Stromal cell of bone marrow (primary cell): ENCODE measurements around the gene CTTNBP2.

Source experiments
- DNase-seq: peaks from one replicate; pipeline ENCODE4 v3.0.0-alpha.2; 2012; ENCODE audit warnings: low read depth

CTTNBP2 gene

DNA sequence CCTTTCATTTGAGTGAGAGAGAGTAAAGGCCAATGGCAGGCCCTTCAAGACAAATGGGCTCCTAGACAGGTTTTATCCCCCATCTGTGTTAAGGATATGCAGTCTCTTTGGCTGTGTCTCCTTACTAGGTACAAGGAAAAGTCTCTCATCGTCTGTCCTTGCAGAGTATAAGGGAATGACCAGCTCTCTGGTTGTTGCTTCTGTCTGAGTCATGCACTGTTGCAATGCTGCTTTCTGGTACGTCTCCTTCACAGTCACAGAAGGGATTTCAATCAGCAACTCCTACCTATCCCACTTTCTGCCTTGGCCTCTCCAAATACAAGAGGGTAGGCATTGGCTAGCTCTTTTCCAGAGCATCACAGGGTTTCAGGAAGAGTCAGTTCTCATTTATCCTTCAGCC, 48.1 kb downstream of the CTTNBP2 start:
- peak; percentile 31 for DNase-seq

DNA sequence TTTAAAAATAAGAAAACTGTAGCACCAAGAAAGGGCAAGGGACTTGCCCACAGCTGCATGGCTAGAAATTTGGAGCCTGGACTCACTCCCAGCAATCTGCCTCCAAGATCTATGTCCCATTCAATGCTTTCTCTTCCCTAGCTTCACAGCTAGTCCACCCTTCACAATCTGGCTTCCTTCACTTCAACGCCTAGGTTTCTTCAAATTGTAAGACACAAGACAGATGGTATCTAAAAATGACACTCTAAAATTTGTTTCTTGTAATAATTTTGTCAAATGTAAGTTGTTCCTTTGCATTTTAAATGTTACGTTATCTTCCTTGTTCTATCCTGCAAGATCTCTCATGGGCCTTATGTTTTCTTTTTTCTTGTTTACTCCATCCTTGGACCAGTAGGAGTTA, 48.6 kb downstream of the CTTNBP2 start:
- DNase-seq: no peak

DNA sequence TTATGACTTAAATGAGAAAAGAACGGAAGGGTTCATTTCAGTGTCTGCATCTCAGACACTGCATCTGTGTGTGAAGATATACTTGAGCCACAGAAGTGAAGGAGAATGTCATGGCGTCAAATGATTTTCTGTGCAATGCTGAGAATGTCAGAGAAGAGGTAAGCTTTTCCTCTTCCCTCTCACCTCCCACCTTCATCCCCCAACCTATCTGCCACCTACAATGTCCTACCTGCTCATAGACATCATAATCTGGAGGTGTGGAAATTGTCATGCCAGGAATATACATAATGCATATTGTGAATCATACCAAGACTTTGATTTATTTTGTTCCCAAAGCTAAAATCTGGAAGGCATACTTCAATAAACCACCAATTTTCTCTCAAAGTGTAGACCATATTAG, 53.7 kb downstream of the CTTNBP2 start:
- no peak for DNase-seq

DNA sequence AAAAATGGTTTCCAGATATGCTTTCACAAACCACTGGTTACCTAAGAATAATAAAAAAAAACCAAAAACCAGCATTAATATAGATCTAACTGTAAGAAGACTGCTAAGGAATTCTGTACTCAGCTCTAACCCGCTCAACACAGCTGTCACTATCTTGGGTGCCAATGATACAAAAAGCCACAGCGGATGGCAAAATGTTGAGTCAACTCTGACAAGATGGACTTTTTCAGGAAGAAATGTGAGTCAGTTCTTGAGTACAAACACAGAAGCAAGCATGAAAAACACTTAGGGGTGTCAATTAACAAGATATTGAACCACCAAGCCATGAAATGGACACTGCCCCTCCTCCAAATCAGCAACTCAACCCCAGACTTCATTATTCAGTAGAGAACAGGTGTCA, 55.0 kb downstream of the CTTNBP2 start:
- no peak for DNase-seq

DNA sequence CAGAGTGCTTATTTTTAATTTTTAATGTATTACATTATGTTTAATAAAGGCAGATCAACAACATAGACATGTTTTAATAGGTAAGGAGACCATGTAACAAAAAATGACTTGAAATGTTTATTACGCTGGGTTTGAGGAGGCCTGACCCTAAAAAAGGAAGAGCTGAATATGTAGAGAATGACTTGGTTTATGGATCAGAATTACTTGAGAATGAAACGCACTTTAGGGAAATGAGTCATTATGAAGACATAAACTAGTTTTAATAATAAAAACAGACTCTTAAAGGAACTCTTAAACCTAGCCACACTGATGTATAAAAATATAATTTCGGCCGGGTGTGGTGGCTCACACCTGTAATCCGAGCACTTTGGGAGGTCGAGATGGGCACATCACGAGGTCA, 56.5 kb downstream of the CTTNBP2 start:
- no peak for DNase-seq

DNA sequence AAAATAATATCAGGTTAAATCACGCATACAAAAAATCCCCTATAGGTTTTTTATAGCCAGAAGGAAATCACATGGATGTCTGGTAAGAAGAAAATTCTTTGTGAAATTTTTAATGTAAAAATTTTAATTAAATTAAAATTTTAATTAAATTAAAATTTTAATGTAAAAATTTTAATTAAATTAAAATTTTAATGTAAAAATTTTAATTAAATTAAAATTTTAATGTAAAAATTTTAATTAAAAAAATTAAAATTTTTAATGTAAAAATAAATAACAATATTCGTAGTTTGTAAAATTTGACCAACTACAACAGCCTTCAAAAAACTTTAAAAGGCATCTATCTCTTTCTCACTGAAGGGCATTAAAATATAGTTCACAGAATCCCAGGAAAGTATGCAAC, 61.5 kb downstream of the CTTNBP2 start:
- DNase-seq: no peak

DNA sequence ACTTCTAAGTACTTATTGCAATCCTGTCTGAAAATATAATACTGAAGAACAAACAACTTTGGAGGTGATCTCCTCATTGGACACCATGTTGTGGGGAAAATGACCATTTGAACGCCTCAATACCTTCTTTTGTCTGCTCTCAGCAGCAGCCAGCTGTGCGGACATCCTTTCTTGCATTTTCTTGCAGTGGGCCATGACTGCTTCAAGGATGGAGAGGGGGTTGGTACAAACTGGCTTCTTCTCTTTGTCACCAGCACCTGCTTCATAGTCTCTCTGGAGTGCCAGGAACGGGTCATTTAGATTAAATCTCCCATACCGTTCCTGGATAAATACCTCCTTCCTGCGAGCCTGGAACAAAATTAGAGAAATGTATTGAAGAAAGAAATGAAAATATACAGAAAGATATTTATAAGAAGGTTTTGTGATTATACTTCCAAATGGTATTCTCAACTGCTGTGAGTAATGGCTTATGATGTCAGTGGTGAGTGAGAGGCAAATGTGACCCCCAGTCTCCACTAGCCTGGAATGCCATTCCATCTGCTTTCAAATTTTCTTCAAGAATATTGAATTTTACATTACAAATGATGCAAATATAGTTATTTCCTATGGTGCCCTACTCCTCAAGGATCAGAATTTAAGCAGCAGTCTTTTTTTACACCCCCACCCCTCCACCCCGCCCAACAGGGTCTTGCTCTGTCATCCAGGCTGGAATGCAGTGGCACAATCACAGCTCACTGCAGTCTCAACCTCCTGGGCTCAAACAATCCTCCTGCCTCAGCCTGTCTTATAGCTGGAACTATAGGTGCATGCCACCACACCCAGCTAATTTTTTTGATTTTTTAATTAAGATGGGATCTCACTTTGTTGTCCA, 62.4 kb downstream of the CTTNBP2 start:
- peak; percentile 31 for DNase-seq

DNA sequence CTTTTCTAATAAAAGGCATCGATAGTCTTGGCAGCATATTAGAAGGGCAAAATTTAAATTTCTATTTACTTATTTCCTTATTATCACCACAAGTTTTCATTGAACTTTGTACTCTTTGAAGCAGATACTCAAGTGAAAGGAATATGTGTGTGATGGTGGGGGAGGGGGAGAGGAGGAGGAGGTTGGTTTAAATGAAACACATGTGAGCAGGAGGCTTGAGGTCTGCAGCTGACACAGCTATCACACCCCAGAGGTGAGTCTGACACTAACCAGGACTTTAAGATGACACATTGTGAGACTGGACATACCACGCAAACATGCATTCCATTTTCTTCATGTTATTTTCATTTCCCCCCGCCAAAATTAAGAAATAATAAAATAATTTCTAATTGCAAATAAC, 63.3 kb downstream of the CTTNBP2 start:
- DNase-seq: no peak

DNA sequence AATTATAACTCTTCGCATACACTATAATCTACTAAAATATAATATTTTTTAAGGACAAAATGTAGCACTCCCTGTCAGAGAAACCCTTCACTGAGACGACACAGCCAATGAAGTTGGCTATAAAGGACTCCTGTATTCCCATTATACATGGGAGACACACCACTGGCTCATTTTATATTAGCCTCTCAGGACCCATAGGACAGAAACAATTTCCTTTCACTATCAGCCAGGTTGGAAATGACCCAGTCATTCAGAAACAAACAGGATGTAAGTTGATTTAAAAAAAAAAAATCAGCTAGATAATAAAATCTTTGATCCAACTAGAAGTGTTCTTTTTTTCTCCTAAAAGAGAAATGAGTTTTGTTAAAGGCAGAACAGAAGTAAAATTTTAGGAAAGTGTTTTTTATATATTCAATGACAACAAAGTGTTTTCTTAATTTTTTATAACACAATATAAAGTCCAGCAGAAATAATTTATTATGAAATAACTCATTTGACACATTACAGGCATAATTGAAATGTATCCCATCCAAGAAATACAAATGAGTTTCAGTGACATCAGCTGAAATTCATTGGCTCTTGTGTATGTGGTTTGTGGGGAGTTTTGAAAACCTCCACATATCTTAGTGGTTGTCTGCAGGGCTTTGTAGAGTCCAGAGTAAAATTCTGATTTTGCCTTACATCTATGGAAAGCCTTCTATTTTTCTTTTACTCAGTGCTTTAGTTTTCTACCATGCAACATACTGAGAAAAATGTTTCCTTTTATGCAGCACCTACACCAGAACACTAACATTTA, 64.1 kb downstream of the CTTNBP2 start:
- DNase-seq: peak; percentile 44

DNA sequence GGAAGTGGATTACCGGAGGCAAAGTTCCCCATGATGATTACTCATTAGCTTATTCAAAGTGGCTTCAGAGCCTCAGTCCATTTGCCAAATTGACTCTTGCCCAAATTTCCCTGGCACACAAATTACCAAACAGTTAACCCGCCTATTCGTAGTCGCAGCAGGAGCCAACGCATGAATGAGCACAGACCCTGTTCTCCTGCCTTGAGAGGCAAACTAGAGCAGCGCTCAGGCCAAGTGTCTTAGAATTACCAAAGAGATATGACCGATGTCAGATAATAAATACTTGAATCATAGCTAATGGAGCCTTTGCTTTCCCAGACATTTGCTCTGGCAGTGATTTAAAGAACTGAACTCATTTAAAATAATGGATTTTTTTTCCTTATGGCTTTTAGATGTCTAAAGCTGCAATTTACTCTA, 64.9 kb downstream of the CTTNBP2 start:
- peak; percentile 69 for DNase-seq

DNA sequence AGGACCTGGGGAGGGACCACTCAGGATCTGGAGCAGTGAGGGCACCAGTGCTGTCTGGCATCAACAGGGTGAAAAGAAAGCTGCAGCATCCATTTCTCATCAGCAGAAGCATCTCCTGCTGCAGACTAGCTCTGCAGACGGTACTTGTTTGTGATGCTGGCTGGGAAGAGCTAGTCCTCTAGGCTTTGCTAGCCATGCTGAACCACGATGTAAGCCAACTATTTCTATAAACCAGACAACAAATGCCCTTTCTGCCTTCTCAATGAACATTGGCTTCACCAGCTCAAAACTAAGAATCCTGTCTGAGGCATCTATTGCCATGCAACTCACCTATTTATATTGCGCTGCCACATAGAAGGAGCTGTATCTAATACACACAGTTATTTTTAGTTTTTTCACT, 65.6 kb downstream of the CTTNBP2 start:
- DNase-seq: no peak

DNA sequence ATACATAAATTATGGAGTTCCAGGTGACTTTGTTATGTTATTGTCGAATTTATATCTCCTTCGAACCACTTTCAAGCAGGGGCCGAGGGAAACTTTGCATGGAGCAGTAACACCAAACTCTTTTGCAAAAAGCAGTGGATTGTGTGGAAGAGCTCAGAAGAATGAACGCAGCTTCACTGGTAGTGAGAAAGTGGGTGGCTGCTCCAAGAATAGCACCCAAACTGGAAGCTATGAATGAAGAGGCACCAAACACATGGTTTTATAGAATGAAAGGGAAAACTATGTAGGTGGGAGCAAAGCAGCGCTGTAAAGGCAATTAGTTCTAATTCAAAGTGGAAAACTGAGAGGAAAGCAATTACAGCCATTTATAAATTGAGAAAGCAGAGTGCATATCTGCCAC, 67.2 kb downstream of the CTTNBP2 start:
- no peak for DNase-seq

DNA sequence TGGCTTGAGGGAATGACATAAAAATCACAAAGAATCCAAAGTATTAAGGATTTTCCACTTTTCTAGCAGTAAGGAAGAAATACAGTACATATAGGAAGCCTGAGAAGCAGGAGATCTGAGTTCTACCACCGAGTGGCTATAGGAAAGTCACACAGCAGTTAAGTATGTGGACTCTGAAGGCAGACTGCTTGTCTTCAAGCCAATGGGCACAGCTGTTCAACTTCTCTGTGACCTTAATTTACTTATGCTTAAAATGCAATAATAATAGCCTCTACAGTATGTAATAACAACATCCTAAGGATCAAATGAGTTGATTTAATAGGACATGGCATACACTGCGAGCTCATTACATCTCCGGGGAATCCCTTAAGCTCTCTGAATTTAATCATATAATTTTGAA, 68.0 kb downstream of the CTTNBP2 start:
- DNase-seq: no peak

DNA sequence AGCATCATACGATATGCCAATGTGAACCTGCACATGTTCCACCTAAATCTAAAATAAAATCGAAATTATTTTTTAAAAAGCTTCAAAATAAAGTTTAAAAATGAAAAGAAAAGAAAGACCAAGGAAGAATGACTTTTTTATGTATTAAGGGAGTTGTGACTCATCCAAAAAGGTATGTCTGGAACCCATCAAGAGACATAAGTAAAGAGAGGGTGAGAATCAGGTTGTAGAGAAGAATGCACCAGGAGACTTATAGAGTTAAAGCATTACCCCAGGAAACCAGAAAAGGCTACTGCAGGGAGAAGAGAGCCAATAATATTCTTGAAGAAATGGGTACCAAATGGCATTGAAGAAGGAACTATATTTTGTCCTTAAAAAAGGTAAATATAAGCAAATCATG, 69.8 kb downstream of the CTTNBP2 start:
- no peak for DNase-seq

DNA sequence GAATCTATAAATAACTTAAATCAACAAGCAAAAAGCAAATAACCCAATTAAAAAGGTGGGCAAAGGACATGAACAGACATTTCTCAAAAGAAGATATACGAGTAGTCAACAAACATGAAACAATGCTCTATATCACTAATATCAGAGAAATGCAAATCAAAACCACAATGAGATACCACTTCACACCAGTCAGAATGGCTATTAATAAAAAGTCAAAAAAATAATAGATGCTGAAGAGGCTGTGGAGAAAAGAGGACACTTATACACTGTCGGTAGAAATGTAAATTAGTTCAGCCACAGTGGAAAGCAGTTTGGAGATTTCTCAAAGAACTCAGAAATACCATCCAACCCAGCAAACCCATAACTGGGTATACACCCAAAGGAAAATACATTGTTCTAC, 70.6 kb downstream of the CTTNBP2 start:
- no peak for DNase-seq

DNA sequence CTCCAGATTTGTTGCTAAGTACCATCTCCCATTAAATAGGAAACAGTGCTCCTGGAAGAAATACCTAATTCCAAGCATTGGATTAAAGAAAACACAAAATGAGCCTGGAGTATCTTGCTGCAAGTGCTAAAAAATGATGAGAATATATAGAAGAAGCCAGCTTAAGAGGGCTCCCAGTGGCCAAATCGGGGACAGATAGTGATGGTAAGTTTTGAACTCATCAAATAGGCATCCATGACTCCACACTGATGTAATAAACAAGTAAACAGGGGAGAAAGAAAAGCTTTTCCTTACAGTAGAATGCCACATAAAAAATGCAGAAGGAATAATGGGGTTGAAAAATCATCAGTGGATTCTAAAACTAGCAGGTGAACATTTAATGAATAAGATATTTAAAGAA, 72.4 kb downstream of the CTTNBP2 start:
- no peak for DNase-seq

DNA sequence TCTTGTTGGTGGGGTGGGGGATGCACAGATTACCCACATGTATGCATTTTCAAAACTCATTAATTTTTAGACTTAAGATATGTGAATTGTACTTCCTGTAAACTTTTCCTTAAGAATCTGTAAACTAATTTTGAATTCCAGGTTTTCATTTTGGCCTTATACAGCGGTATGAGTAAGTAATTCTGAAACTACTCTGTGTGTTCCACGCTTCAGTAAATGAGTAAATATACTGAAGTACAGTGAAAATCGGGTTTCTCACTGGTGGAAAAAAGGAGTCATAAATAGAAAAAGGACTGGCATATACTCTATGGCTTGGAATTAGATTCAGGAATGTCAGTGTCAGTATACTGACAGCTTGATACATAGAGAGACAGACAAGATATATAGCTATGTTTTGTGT, 72.8 kb downstream of the CTTNBP2 start:
- DNase-seq: no peak

DNA sequence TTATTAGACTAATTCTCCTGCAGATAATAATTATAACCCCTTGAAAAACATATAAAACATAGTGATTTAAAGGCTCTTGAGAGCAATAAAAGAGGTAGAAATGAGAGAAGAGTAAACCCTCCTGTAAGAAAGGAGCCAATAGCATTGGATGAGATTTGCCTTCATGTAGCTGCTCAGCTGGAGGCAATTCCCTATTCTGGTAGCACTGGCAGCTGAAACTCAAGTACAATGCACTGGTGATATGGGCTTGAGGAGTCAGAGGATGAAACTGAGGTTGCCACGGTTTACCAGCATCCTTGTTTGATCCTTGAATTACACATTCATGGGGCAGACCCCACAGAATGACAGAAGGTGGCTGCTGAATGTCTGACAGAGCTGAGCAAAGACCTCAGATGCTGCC, 76.4 kb downstream of the CTTNBP2 start:
- no peak for DNase-seq

DNA sequence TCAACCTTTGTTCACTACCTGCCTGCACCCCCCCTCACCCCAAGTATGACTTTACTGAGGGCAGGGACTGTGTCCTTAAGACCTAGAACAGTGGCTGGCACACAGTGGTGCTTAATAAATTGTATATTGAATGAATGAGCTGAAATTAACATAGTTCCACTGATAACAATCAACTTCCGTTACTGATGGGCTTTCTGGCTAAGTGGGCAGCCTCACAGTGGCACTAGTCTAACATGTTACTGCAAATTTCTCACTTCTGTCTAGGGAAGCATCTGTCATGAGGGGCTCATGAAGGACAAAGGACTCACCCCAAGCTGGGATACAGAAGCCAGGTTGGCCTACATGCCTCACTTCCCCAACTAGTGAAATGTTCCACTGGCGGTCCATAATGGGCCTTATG, 79.3 kb downstream of the CTTNBP2 start:
- DNase-seq: no peak

DNA sequence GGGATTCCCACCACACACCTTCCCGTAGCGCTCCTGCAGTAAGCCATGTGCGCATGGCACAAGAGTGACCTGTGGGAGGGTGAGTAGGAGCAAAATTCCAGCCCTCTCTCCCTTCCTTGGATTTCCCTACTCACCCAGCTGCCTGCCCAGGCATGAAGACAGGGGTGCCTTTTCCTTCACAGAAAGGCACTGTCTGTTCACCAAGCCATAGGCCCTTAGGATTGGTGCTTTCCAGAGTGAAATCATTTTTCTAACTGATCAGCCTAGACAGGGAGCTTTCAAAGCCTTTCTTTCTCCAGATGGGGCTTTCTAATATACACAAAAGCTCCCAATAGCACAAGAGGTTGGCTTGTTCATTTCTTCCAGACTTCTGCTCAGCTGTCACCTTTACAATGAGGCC, 79.7 kb downstream of the CTTNBP2 start:
- DNase-seq: no peak

DNA sequence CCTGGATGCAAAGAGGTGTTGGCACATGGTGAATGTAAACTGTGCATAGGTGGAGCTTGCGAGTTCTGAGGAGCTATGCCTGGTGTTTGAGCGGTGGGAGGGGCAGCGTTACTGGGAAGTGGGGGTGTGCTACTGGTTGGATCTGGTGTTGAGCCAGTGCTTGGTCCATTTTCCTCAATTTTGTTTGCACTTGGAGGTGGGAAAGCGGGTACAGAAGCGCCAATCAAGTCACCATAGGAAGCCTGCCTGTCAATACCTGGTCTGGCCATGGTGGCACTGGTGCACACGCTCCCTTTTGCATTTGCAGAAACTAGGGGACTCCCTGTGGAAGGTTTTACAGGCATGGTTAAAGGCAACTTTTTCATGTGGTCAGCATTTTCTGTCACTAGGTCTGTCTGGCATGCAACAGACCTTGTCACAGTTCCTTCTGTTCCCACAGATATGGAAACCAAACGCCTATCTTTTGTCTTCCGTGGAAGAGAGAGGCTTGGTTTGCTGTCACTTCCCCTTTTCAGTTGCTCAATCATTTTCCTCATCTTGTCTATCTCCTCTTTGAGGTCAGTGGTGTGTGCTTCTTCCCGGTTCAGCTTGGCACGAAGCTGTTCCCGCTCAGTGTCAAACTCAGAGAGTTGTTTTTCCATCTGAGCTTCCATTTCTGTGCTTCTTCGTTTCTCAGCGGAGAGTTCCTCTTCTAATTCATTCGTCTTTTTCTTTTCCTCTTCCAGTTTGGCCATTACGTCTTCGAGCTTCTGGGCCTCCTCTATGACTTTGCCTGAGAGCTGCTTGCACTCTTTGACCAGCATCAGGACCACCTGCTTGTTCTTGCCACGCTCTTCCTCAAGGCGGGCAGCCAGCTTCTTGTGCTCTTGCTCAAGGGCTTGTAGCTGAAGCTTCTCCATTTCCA, 81.1 kb downstream of the CTTNBP2 start:
- no peak for DNase-seq

DNA sequence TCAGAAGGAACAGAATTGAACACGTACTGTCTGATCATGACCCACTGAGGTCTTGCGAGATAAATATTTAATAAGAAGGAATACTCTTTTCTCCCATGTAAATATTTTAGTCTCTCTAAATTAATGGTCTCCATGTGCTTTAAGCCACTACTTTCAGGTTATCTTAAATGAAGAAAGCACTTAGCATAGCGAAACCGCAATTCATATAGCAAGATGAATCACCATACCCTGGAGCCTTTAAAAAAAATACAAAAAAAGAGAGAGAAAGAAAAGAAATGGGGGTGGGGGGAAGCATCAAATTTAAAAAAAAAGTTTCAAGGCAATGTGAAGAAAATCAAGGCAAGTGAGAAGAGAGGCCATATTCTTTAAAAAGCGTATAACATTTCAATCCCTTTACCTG, 82.5 kb downstream of the CTTNBP2 start:
- no peak for DNase-seq
